DOHH2 (cell line): ENCODE data around the gene PC.

Source experiments
- H3F3A ChIP-seq: fragments of 200-600 bp; sonication (generic), shearing (Covaris generic); 2 replicates; pipeline ENCODE4 v1.6.0; 2016; ENCODE audit warnings: antibody characterized with exemption, mild to moderate bottlenecking; ENCODE audit not compliant: control insufficient read depth, insufficient read depth
- H3K27ac ChIP-seq: fragments of 200-600 bp; sonication (generic); 2 replicates; pipeline ENCODE4 v1.5.1; 2014; ENCODE audit warnings: low read depth, mild to moderate bottlenecking, low read length, moderate library complexity
- H3K27me3 ChIP-seq: fragments of 200-600 bp; sonication (generic); 2 replicates; pipeline ENCODE4 v1.6.1; 2014; ENCODE audit warnings: mild to moderate bottlenecking, low read length, mixed read lengths; ENCODE audit not compliant: control insufficient read depth
- H3K36me3 ChIP-seq: fragments of 200-600 bp; sonication (generic); 2 replicates; pipeline ENCODE4 v1.6.1; 2014; ENCODE audit warnings: mild to moderate bottlenecking, low read length, moderate library complexity, mixed read lengths; ENCODE audit not compliant: control insufficient read depth
- H3K4me1 ChIP-seq: fragments of 200-600 bp; sonication (generic); 2 replicates; pipeline ENCODE4 v1.6.1; 2014; ENCODE audit warnings: mild to moderate bottlenecking, low read length, mixed read lengths; ENCODE audit not compliant: control insufficient read depth
- H3K4me2 ChIP-seq: fragments of 200-600 bp; sonication (generic); 2 replicates; pipeline ENCODE4 v1.6.0; 2014; ENCODE audit warnings: mild to moderate bottlenecking, low read length, moderate library complexity
- H3K4me3 ChIP-seq: fragments of 200-600 bp; sonication (generic); 2 replicates; pipeline ENCODE4 v1.5.1; 2014; ENCODE audit warnings: mild to moderate bottlenecking, low read length, mixed read lengths
- H3K79me2 ChIP-seq: fragments of 200-600 bp; sonication (generic); 2 replicates; pipeline ENCODE4 v1.6.1; 2014; ENCODE audit warnings: mild to moderate bottlenecking, low read length, mixed read lengths; ENCODE audit not compliant: control insufficient read depth
- H3K9me2 ChIP-seq: fragments of 200-600 bp; sonication (generic); replicated peaks from 2 replicates; pipeline ENCODE4 v1.6.1; 2014; ENCODE audit warnings: mild to moderate bottlenecking, low read length, mixed read lengths; ENCODE audit not compliant: control insufficient read depth
- H3K9me3 ChIP-seq: fragments of 200-600 bp; sonication (generic); 2 replicates; pipeline ENCODE4 v1.6.1; 2014; ENCODE audit warnings: antibody characterized with exemption, low read length, mixed read lengths; ENCODE audit not compliant: control insufficient read depth, insufficient read depth
- H4K20me1 ChIP-seq: fragments of 200-600 bp; sonication (generic); 2 replicates; pipeline ENCODE4 v1.6.0; 2014; ENCODE audit warnings: low read depth, mild to moderate bottlenecking, antibody characterized with exemption, low read length, moderate library complexity; ENCODE audit not compliant: control insufficient read depth, insufficient read depth
- CTCF ChIP-seq: fragments of 200-600 bp; sonication (generic); IDR thresholded peaks from one replicate; pipeline ENCODE4 v1.5.1; 2014; ENCODE audit warnings: antibody characterized with exemption, mild to moderate bottlenecking, low read depth, low read length; ENCODE audit not compliant: poor library complexity, severe bottlenecking
- EZH2phosphoT487 ChIP-seq: fragments of 200-600 bp; sonication (generic); IDR thresholded peaks from 2 replicates; pipeline ENCODE4 v1.6.1; 2017; ENCODE audit warnings: borderline replicate concordance, mild to moderate bottlenecking, antibody characterized with exemption, low read length, moderate library complexity, mixed read lengths

PC gene

GRCh38 chr11:66850235-66850587 lies 108.0 kb downstream of the PC start:
- TF ChIP-seq EZH2phosphoT487: no peak
- TF ChIP-seq CTCF: no peak
- Histone ChIP-seq H4K20me1 (no peaks in the 10 kb centered on the region), H3K9me2 (no peaks in the 10 kb centered on the region), H3K4me3 (no peak overlapping the region), H3K4me1 (peaks cover 12% of the 10 kb centered on the region), H3K36me3 (peaks cover 20% of the 10 kb centered on the region), H3K4me2 (no peak overlapping the region), H3K9me3 (no peaks in the 10 kb centered on the region), H3F3A (no peaks in the 10 kb centered on the region), H3K27me3 (no peaks in the 10 kb centered on the region), H3K27ac (no peak overlapping the region), H3K79me2 (peaks cover 3% of the 10 kb centered on the region)

GRCh38 chr11:66849501-66850234 lies 108.5 kb downstream of the PC start:
- Histone ChIP-seq H4K20me1 (no peaks in the 10 kb centered on the region), H3K27ac (no peak overlapping the region), H3K4me2 (no peak overlapping the region), H3K4me1 (peaks cover 13% of the 10 kb centered on the region), H3K9me2 (no peaks in the 10 kb centered on the region), H3K9me3 (no peaks in the 10 kb centered on the region), H3K27me3 (no peaks in the 10 kb centered on the region), H3K36me3 (peaks cover 25% of the 10 kb centered on the region), H3F3A (no peaks in the 10 kb centered on the region), H3K4me3 (no peak overlapping the region), H3K79me2 (peaks cover 8% of the 10 kb centered on the region)
- TF ChIP-seq CTCF (no peak), EZH2phosphoT487 (no peak)

GRCh38 chr11:66848671-66849500 lies 109.3 kb downstream of the PC start:
- H3K4me3 ChIP-seq: no peak overlapping the region
- TF ChIP-seq EZH2phosphoT487 (no peak), CTCF (no peak)
- H3K9me2 ChIP-seq: no peaks in the 10 kb centered on the region
- peaks cover 16% of the 10 kb centered on the region for H3K79me2 ChIP-seq
- no peak overlapping the region for H3K27ac ChIP-seq
- H3K4me2 ChIP-seq: no peak overlapping the region
- no peaks in the 10 kb centered on the region for H3K9me3 ChIP-seq
- H4K20me1 ChIP-seq: no peaks in the 10 kb centered on the region
- peaks cover 29% of the 10 kb centered on the region for H3K36me3 ChIP-seq
- no peaks in the 10 kb centered on the region for H3K27me3 ChIP-seq
- H3K4me1 ChIP-seq: peaks cover 20% of the 10 kb centered on the region
- H3F3A ChIP-seq: no peaks in the 10 kb centered on the region
